UCSD-AML1 (cell line): ENCODE results near the gene ZNF521.

Experiments
- DNase-seq: peaks from one replicate; lab custom pipeline; 2025; ENCODE audit not compliant: unreplicated experiment; lab: John Stamatoyannopoulos, UW

ZNF521 gene

DNA sequence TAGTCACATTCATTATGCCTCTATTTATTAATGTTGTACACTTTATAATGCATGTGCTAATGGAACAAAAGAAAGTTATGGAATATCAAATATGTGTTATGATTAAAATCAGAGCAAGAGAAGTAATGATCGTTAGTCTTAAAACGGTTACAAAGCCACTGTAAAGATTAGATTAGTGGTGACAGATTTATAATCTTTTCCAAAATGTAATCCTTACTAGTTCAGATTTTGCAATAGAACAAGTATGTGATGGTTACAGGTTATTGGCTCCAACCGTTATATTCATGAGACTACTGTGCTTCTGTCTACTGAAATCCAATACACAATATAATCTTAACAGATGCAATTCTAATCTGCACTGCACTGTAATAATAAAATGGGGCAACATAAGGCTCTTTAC lies 180.6 kb downstream of the ZNF521 start:
- no peak for DNase-seq

GRCh38 chr18:25170402-25170801 lies 181.6 kb downstream of the ZNF521 start:
- DNase-seq, result no peak

DNA sequence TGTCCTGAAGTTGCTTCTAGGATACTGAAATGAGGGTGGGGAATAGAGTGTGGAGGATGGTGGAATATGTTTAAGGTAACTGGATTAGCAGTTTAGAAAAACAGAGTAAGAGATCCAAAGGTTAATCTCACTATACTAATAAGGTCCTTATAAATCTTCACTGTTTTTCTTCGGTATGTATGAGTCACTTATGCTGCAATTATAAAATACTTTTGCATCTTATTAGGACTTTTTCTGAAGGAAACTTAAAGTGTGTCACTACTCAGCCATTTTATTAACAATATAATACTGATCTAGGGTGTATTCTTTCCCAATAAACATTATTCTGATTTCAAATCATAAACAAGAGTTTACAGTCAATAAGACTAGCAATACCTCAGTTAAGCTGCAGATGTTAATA lies 182.3 kb downstream of the ZNF521 start:
- DNase-seq, result no peak

DNA sequence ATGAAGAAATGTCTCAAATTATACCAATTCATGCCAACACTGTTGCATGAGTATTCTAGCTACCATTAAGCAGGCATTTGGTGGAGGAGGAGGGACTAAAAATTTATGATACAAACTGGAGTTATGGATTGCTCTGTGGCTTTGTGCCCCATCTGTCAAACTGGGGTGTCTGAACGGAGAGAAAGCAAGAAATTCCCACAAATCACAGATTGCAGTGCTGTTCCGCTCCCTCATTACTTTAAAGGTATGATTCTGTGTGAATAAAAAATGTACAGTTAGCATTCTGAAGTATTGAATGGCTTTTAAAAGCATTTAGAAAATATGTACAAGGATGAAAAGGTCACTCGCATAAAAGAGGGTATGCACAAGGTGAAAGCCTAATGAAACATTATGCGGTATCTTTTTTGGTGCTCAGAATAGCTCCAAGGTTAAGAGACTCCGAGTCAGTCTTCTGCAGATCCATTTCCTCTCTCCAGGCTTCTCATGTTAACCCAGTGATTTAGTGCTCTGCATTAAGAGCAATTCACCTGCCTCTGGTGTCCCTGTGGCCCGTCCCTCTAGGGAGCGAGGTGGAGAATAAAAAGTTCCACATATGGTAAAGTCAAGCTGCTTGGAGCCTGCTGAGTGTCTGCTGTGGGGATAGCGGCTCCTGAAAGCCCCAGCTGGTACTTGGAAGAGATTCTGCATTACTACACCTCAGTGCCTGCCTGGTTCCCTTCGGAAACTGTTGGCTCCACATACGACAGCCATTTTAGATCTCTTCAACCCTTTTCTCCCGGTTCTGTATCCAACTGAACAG lies 184.2 kb downstream of the ZNF521 start:
- no peak for DNase-seq

GRCh38 chr18:25166113-25166512 lies 185.9 kb downstream of the ZNF521 start:
- no peak for DNase-seq

- DNase-seq, result no peak
Observed at GRCh38 chr18:25164848-25165811, 186.8 kb downstream of the ZNF521 start.

DNA sequence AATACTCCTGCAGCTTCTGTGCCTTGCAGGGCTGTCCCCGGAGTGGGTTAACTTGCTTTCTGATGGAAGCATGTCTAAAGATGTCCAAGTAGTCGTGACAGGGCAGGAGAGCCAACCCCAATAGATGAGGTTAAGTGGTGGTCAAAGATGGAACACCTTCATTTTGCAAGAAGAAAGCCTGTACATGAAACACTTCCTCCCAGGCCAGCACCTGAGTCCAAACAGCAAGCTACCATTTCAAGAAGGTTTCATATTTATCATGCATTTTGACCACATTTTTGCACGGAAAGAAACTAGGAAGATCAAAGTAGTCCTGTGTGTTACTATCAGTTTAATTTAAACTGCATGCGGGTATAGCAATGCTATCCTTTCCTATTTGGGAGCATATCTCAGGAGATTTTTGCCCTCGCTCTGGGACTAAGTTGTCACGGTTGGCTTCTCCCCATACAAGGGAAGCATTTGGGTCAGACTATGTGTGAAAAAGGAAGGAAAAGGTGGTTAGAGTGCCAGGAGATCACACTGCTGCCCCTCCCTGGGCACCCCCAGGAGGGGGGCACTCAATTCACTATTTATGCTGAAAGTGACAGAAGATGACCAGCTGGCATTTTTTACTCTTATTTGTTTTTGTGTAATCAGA lies 187.6 kb downstream of the ZNF521 start:
- no peak for DNase-seq

DNA sequence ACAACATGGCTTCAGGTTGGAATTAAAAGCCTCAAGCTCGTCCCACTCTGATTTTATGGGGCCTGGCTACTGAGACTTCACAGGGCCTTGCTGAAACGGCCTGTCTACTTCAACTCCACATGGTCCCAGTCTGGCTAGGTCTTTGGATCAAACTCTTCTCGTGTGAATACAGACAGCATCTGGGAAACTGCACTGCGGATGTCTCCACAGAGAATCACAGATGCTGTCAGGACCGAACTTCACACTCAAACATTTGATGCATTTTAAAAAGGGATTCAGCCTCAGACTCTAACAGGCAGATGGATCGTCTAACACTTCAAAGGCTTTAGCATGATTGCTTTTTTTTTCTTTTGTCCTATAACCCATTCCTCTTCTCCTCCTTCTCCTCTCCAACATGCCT lies 198.5 kb downstream of the ZNF521 start:
- DNase-seq, result no peak

DNA sequence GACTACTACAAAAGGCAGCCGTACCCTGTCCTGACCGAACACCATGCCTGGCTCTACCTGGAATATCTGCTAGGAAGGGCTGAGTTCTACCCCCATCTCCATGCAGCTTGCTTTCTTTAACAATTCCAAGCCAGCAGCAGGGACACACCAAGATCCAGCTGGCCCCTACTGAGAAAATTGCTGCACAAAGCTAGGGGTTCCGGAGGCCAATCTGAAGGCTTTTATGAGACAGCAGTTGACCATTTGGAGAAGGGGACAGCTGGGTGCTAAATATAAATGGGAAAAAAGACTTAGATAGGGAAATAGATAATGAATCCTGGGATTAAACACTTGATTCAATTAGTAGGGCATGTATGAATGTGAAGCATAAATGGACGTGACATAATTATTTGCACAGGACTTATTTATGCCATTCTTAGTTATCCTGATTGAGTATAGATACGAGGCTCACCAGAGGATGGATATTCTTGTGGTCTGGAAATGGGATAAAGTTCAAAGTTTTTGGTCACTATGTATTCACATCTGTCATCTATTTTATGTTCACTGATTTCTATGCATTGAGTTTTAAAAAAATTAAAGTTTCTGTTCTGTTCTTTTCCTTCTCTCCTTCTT lies 204.0 kb downstream of the ZNF521 start:
- no peak for DNase-seq

DNA sequence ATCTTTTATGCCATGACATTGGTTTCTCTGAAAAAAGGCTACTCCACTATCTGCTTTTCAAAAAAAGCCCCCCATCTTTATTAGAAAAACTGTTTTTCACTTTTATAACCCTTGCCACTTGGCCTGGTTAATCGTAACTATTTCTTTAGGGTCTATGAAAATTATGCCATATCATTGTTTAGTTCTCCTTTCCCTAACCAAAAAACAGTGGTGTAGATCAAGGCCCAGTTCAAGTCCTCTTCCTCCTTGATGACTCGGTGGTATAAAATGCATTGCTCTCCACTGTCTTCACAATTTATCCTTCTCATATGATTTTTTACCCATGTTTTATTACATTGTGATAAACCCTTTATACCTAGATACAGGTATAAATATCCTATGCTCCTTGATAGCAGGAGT lies 205.5 kb downstream of the ZNF521 start:
- no peak for DNase-seq

GRCh38 chr18:25145731-25146511 lies 206.0 kb downstream of the ZNF521 start:
- DNase-seq, result no peak

- no peak for DNase-seq
Observed at GRCh38 chr18:25144820-25145219, 207.1 kb downstream of the ZNF521 start.

DNA sequence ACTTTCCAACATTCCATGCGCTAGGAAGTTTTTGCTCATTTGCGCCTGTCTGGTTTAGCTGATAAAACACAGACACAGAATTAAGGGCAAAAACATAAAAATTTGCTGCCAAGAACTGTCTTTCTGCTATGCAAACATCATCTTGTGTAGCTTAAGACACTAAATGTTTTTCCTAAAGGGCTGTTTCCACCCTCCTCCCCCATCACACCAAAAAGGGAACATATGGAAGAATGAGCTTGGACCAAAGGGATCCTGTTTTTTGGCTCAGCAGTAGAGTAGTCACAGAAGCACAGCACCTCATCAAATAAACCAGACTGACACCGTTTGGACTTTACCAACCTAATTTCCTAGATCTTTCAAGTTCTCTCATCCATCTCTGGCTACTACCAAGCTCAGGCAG lies 210.1 kb downstream of the ZNF521 start:
- DNase-seq, result no peak

- no peak for DNase-seq
Observed at GRCh38 chr18:25141399-25141798, 210.6 kb downstream of the ZNF521 start.

- no peak for DNase-seq
Observed at GRCh38 chr18:25140962-25141308, 211.0 kb downstream of the ZNF521 start.

DNA sequence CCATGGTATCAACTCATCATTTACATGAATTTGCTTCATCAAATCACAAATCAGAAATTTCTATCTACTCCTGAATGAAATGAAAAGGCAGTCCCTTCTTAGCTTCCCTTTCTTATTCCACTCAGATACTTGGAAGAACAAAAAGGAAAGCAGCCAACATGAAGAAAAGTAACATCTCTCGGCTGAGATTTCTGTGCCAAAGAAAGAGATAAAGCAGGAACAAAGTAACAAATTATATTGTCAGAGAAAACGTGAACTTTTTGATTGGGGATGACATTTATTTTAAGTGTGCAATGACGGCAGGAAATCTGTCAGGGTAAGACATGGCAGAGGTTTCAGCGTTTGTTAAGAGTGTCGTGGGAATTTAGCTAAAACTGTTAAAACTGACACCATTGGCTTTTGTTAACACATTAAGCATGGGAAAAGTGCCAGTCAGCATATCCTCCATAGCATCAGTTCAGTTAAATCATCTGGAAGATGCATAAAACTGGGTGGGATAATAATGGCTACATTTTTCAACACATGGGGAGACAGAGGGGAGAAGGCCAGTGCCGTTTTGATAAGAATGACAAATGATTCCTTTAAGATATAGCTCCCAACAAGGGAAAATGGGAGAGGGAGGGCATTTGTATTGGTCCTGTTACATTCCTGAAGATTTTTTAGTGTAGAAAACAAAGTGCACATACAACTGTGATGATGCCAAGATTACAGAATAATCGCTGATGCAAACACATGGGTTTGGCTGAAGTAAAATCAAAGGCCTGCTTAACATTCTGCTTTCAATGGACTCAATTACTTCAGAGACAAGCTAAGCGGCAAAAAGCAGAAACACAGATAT lies 211.6 kb downstream of the ZNF521 start:
- DNase-seq, result no peak

GRCh38 chr18:25137197-25137472 lies 214.8 kb downstream of the ZNF521 start:
- DNase-seq, result no peak

DNA sequence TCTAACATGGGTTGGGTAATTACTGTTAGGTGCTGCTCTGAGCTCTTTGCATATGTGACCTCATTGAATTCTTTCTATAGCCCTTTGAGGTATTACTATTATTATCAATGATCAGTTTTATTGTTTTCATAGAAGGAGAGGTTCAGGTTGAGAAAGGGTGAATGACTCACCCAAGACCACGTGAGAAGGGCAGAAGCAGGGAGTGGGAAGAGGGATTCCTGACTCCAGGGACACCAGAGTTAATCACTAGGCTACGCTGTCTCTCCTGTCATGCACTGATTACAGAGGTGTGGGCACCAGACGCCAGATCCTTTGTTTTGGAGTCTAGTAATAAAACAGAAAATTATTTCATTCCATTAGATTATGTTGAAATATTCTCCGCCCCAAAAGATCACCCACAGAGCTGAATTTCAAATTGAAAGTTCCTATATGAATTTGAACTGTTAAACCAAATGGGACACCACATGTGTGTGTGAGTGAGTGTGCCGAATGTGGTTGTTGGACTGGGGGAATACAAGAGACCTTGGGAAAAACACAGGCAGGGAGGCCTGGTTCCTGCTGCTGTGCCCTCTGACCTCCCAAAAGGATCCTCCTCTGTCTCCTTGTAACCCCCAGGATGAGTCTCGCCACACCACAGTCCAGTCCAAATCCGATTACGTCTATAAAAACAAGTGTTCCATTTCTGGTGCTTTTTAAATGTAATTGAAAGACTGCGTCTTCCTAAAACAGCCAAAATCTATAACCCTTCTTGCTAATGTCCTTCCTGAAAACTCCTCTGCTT lies 215.4 kb downstream of the ZNF521 start:
- DNase-seq, result no peak

DNA sequence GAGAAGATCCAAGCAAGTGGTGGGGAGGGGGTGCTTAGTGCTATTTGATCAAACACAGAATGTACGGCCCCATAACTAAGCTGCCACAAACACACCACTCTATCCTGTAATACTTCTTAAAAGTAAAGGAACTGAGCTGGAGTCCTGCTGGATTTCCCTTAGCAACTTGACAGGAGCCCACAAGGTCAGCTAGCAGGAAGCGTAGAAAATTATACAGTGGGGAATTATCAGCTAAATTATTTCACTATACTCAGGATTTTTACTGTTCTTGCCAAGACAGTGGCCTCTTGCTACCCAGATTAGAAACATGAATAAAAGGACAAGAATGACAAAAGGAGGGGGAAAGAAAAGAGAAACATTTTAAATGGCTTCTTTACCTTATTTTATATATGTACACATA lies 217.1 kb downstream of the ZNF521 start:
- no peak for DNase-seq
